HEK293T (cell line): ENCODE data around the gene TSPAN9.
A peak's percentile ranks its signal among the peaks of the same experiment; 100 is the strongest.

Experiments used
- CTCF ChIA-PET: fragments of 350-600 bp; formaldehyde crosslinking; extraction: SDS; loops from one replicate; lab custom pipeline; 2021; ENCODE audit warnings: antibody characterized with exemption, inconsistent platforms; lab: Yijun Ruan, JAX
- POLR2A ChIA-PET: fragments of 350-600 bp; formaldehyde crosslinking; extraction: SDS; loops from one replicate; lab custom pipeline; 2020; ENCODE audit warnings: antibody characterized with exemption, inconsistent platforms; lab: Yijun Ruan, JAX
- DNase-seq: peaks from one replicate; pipeline ENCODE4 v3.0.0; 2012; ENCODE audit warnings: mixed read lengths; ENCODE audit errors: extremely low spot score
- ARNT ChIP-seq: fragments of 450-650 bp; IDR thresholded peaks from 2 replicates; pipeline ENCODE4 v1.6.1; 2017; ENCODE audit warnings: mild to moderate bottlenecking
- BHLHE40 ChIP-seq: fragments of 450-650 bp; IDR thresholded peaks from 2 replicates; pipeline ENCODE4 v1.6.1; 2016; ENCODE audit warnings: mild to moderate bottlenecking, moderate library complexity, borderline replicate concordance
- CTBP1 ChIP-seq: fragments of 450-650 bp; IDR thresholded peaks from 2 replicates; pipeline ENCODE4 v1.6.1; 2016; ENCODE audit warnings: borderline replicate concordance
- ELF4 ChIP-seq: fragments of 450-650 bp; IDR thresholded peaks from 2 replicates; pipeline ENCODE4 v1.6.1; 2017; ENCODE audit warnings: antibody characterized with exemption
- FOXA1 ChIP-seq: fragments of 450-650 bp; IDR thresholded peaks from 2 replicates; pipeline ENCODE4 v1.6.1; 2016; ENCODE audit warnings: mild to moderate bottlenecking
- FOXK2 ChIP-seq: fragments of 450-650 bp; IDR thresholded peaks from 2 replicates; pipeline ENCODE4 v1.6.1; 2016; ENCODE audit warnings: mild to moderate bottlenecking
- FOXM1 ChIP-seq: fragments of 450-650 bp; IDR thresholded peaks from 2 replicates; pipeline ENCODE4 v1.6.1; 2017; ENCODE audit warnings: mild to moderate bottlenecking, borderline replicate concordance
- HDGF ChIP-seq: fragments of 450-650 bp; IDR thresholded peaks from 2 replicates; pipeline ENCODE4 v1.6.1; 2017; ENCODE audit warnings: antibody characterized with exemption, borderline replicate concordance
- L3MBTL2 ChIP-seq: fragments of 450-650 bp; conservative IDR thresholded peaks from 2 replicates; pipeline ENCODE4 v1.6.1; 2016; ENCODE audit warnings: mild to moderate bottlenecking
- LEF1 ChIP-seq: fragments of 450-650 bp; IDR thresholded peaks from 2 replicates; pipeline ENCODE4 v1.6.1; 2017; ENCODE audit warnings: mild to moderate bottlenecking, borderline replicate concordance
- NFRKB ChIP-seq: fragments of 450-650 bp; IDR thresholded peaks from 2 replicates; pipeline ENCODE4 v1.6.1; 2016; ENCODE audit warnings: mild to moderate bottlenecking, moderate library complexity
- PKNOX1 ChIP-seq: fragments of 450-650 bp; IDR thresholded peaks from 2 replicates; pipeline ENCODE4 v1.6.1; 2016
- SP1 ChIP-seq: fragments of 450-650 bp; IDR thresholded peaks from 2 replicates; pipeline ENCODE4 v1.6.1; 2017
- SUZ12 ChIP-seq: fragments of 450-650 bp; IDR thresholded peaks from 2 replicates; pipeline ENCODE4 v1.6.1; 2016; ENCODE audit warnings: mild to moderate bottlenecking
- TARDBP ChIP-seq: fragments of 450-650 bp; IDR thresholded peaks from 2 replicates; pipeline ENCODE4 v1.6.1; 2016
- ZNF384 ChIP-seq: fragments of 450-650 bp; IDR thresholded peaks from 2 replicates; pipeline ENCODE4 v1.6.1; 2016

TSPAN9 gene

GRCh38 chr12:3328571-3328970 lies 251.4 kb downstream of the TSPAN9 start:
- ChIA-PET CTCF (interaction anchor here (0.5 to 0.7 kb wide), 2 partner anchors 13 to 58 kb away, joined by 3 to 6 read pairs; no protein-coding TSS in a partner anchor), POLR2A (no interaction called here)
- TF ChIP-seq ARNT = no peak
- no peak for TF ChIP-seq ELF4
- no peak for TF ChIP-seq SP1
- no peak for TF ChIP-seq CTBP1
- no peak for TF ChIP-seq FOXA1
- no peak for TF ChIP-seq PKNOX1
- no peak for TF ChIP-seq FOXM1
- no peak for TF ChIP-seq BHLHE40
- no peak for TF ChIP-seq HDGF
- TF ChIP-seq TARDBP = no peak
- no peak for TF ChIP-seq SUZ12
- TF ChIP-seq L3MBTL2 = no peak
- no peak for TF ChIP-seq NFRKB
- no peak for DNase-seq

GRCh38 chr12:3329361-3329760 lies 252.2 kb downstream of the TSPAN9 start:
- no peak for DNase-seq
- CTCF ChIA-PET = interaction anchor here (0.7 kb wide), 1 partner anchor 12 kb away, joined by 3 read pairs; no protein-coding TSS in a partner anchor
- POLR2A ChIA-PET = no interaction called here
- TF ChIP-seq ZNF384 (no peak), SP1 (no peak)

GRCh38 chr12:3330976-3331510 lies 253.9 kb downstream of the TSPAN9 start:
- DNase-seq = no peak
- no peak for TF ChIP-seq LEF1
- TF ChIP-seq FOXA1 = no peak
- TF ChIP-seq ZNF384 = no peak
- no peak for TF ChIP-seq BHLHE40
- no peak for TF ChIP-seq ELF4
- no peak for TF ChIP-seq CTBP1
- no peak for TF ChIP-seq SUZ12
- no peak for TF ChIP-seq NFRKB
- no peak for TF ChIP-seq ARNT
- TF ChIP-seq HDGF = no peak
- TF ChIP-seq L3MBTL2 = no peak
- TF ChIP-seq TARDBP = no peak
- TF ChIP-seq FOXM1 = no peak
- no peak for TF ChIP-seq PKNOX1
- TF ChIP-seq FOXK2 = no peak
- TF ChIP-seq SP1 = no peak
- POLR2A ChIA-PET = no interaction called here
- CTCF ChIA-PET = interaction anchor here (1.3 to 1.4 kb wide), 2 partner anchors 17 to 31 kb away, joined by 3 to 4 read pairs; no protein-coding TSS in a partner anchor

GRCh38 chr12:3332188-3332587 lies 255.0 kb downstream of the TSPAN9 start:
- DNase-seq = no peak
- ChIA-PET POLR2A (no interaction called here), CTCF (no interaction called here)
- TF ChIP-seq LEF1 (no peak), BHLHE40 (no peak), NFRKB (no peak), TARDBP (no peak), L3MBTL2 (no peak), SP1 (no peak), HDGF (no peak), PKNOX1 (no peak), ELF4 (no peak), FOXK2 (no peak), ZNF384 (no peak)

GRCh38 chr12:3333583-3333982 lies 256.4 kb downstream of the TSPAN9 start:
- POLR2A ChIA-PET = interaction anchor here (0.6 kb wide), 1 partner anchor 244 kb away, joined by 3 read pairs; no protein-coding TSS in a partner anchor
- CTCF ChIA-PET = interaction anchor here (0.6 to 1.8 kb wide), 4 partner anchors 12 to 123 kb away, joined by 3 to 8 read pairs (median 4); no protein-coding TSS in a partner anchor
- DNase-seq = peak; percentile 33
- TF ChIP-seq PKNOX1 = peak; percentile 23; the same call in 1 of the 2 replicates
- no peak for TF ChIP-seq LEF1
- no peak for TF ChIP-seq SP1
- no peak for TF ChIP-seq FOXM1
- no peak for TF ChIP-seq BHLHE40
- no peak for TF ChIP-seq FOXA1
- TF ChIP-seq FOXK2 = no peak

GRCh38 chr12:3333991-3334391 lies 256.8 kb downstream of the TSPAN9 start:
- CTCF ChIA-PET = interaction anchor here (0.6 to 1.8 kb wide), 2 partner anchors 34 to 501 kb away, joined by 3 to 8 read pairs; no protein-coding TSS in a partner anchor
- DNase-seq = no peak
- POLR2A ChIA-PET = interaction anchor here (0.6 kb wide), 1 partner anchor 244 kb away, joined by 3 read pairs; no protein-coding TSS in a partner anchor
- TF ChIP-seq LEF1 = no peak
- no peak for TF ChIP-seq CTBP1
- no peak for TF ChIP-seq FOXA1
- TF ChIP-seq PKNOX1 = no peak
- no peak for TF ChIP-seq HDGF
- no peak for TF ChIP-seq ZNF384
- no peak for TF ChIP-seq TARDBP
